IMR-90 (cell line): ENCODE data around the gene ATP2A3. TPM values are rescaled to one million over a fixed set of nuclear protein-coding genes. Genes with fewer than 3 reads are reported as not detected.

Source experiments
- ATAC-seq: fragments of 200-7000 bp; cut with Tn5 transposase; 2 replicates; pipeline ENCODE4 v1.9.1; 2020; ENCODE audit warnings: low read depth, mild to moderate bottlenecking, moderate library complexity
- BruUV-seq: library from RNA; stranded (reverse); fragments of 400-500 nt; replicated peaks from 2 replicates; lab custom pipeline; 2021; lab: Mats Ljungman, UMichigan
- CTCF ChIA-PET: fragments of 300-600 bp; formaldehyde crosslinking; extraction: SDS; loops from one replicate; lab custom pipeline; 2021; ENCODE audit warnings: antibody characterized with exemption; lab: Yijun Ruan, JAX
- POLR2A ChIA-PET: fragments of 300-600 bp; sonication (Branson Sonifier 250); formaldehyde crosslinking; loops from one replicate; lab custom pipeline; 2022; ENCODE audit warnings: antibody characterized with exemption; ENCODE audit not compliant: unreplicated experiment; lab: Charles Lee
- DNase-seq: peaks from one replicate; pipeline ENCODE4 v3.0.0; 2013
- H2AFZ ChIP-seq: replicated peaks from 2 replicates; pipeline ENCODE3; 2013; ENCODE audit warnings: low read length, mild to moderate bottlenecking; ENCODE audit not compliant: poor library complexity
- H2AK5ac ChIP-seq: 2 replicates; pipeline ENCODE4 v1.6.1; 2013; ENCODE audit warnings: low read depth, low read length, inconsistent platforms
- H2AK9ac ChIP-seq: replicated peaks from 2 replicates; pipeline ENCODE3; 2013; ENCODE audit warnings: mild to moderate bottlenecking, low read depth, low read length, moderate library complexity; ENCODE audit not compliant: poor library complexity
- H2BK120ac ChIP-seq: 2 replicates; pipeline ENCODE4 v1.6.1; 2013; ENCODE audit warnings: low read depth, low read length, inconsistent platforms
- H2BK15ac ChIP-seq: 3 replicates; pipeline ENCODE4 v1.6.1; 2013; ENCODE audit warnings: low read depth, low read length, inconsistent platforms
- H2BK20ac ChIP-seq: 2 replicates; pipeline ENCODE4 v1.6.1; 2013; ENCODE audit warnings: low read depth, mild to moderate bottlenecking, inconsistent platforms, low read length, moderate library complexity
- H2BK5ac ChIP-seq: 2 replicates; pipeline ENCODE4 v1.6.1; 2013; ENCODE audit warnings: mild to moderate bottlenecking, low read depth, low read length, inconsistent platforms; ENCODE audit not compliant: poor library complexity, severe bottlenecking
- H3K14ac ChIP-seq: replicated peaks from 2 replicates; pipeline ENCODE4 v1.6.1; 2013; ENCODE audit warnings: low read depth, low read length, inconsistent platforms
- H3K18ac ChIP-seq: 2 replicates; pipeline ENCODE4 v1.6.1; 2013; ENCODE audit warnings: low read depth, low read length, control low read depth
- H3K23ac ChIP-seq: 2 replicates; pipeline ENCODE4 v1.6.1; 2013; ENCODE audit warnings: low read depth, low read length, inconsistent platforms
- H3K27ac ChIP-seq: 2 replicates; pipeline ENCODE4 v1.5.1; 2013; ENCODE audit warnings: mild to moderate bottlenecking, control low read depth, low read length; ENCODE audit not compliant: insufficient read depth
- H3K27me3 ChIP-seq: 2 replicates; pipeline ENCODE4 v1.6.1; 2013; ENCODE audit warnings: low read length; ENCODE audit not compliant: control insufficient read depth, insufficient read depth
- H3K36me3 ChIP-seq: 2 replicates; pipeline ENCODE4 v1.6.1; 2013; ENCODE audit warnings: low read length, mixed read lengths; ENCODE audit not compliant: control insufficient read depth, insufficient read depth
- H3K4ac ChIP-seq: 2 replicates; pipeline ENCODE4 v1.6.1; 2013; ENCODE audit warnings: low read depth, low read length, inconsistent platforms
- H3K4me1 ChIP-seq: 2 replicates; pipeline ENCODE4 v1.6.1; 2013; ENCODE audit warnings: low read length, mixed read lengths; ENCODE audit not compliant: control insufficient read depth, insufficient read depth
- H3K4me2 ChIP-seq: 2 replicates; pipeline ENCODE4 v1.6.1; 2013; ENCODE audit warnings: low read depth, mild to moderate bottlenecking, control low read depth, low read length, moderate library complexity
- H3K4me3 ChIP-seq: 2 replicates; pipeline ENCODE4 v1.5.1; 2013; ENCODE audit warnings: low read depth, mild to moderate bottlenecking, control low read depth, low read length, moderate library complexity; ENCODE audit not compliant: insufficient read depth
- H3K56ac ChIP-seq: 2 replicates; pipeline ENCODE4 v1.6.1; 2013; ENCODE audit warnings: low read length, inconsistent platforms; ENCODE audit not compliant: insufficient read depth; ENCODE audit errors: extremely low read depth
- H3K79me1 ChIP-seq, 2 experiments: 2 replicates each; pipeline ENCODE4 v1.6.1; 2013; ENCODE audit warnings: low read length in 2 of 2, inconsistent platforms in 1 of 2, low read depth in 1 of 2
- H3K9ac ChIP-seq: 2 replicates; pipeline ENCODE4 v1.6.1; 2013; ENCODE audit warnings: low read depth, low read length, control low read depth
- H3K9me1 ChIP-seq: 2 replicates; pipeline ENCODE4 v1.6.1; 2013; ENCODE audit warnings: low read length, inconsistent platforms; ENCODE audit not compliant: insufficient read depth
- H3K9me3 ChIP-seq: 2 replicates; pipeline ENCODE4 v1.6.1; 2013; ENCODE audit warnings: low read length; ENCODE audit not compliant: control insufficient read depth, insufficient read depth
- H4K20me1 ChIP-seq: 2 replicates; pipeline ENCODE4 v1.6.1; 2013; ENCODE audit warnings: low read length, inconsistent platforms; ENCODE audit not compliant: insufficient read depth
- H4K5ac ChIP-seq: 2 replicates; pipeline ENCODE4 v1.6.1; 2013; ENCODE audit warnings: mild to moderate bottlenecking, low read depth, low read length, control low read depth
- H4K8ac ChIP-seq, 2 experiments: 2 replicates each; pipeline ENCODE4 v1.6.1; 2013; ENCODE audit warnings: low read depth in 2 of 2, low read length in 2 of 2, control low read depth in 1 of 2, inconsistent platforms in 1 of 2
- H4K91ac ChIP-seq: 2 replicates; pipeline ENCODE4 v1.6.1; 2013; ENCODE audit warnings: low read depth, low read length, inconsistent platforms; ENCODE audit not compliant: insufficient read depth
- BHLHE40 ChIP-seq: fragments of 150-350 bp; IDR thresholded peaks from 2 replicates; pipeline ENCODE4 v1.6.1; 2016; ENCODE audit warnings: mild to moderate bottlenecking, low read depth, low read length
- CEBPB ChIP-seq: IDR thresholded peaks from 2 replicates; pipeline ENCODE4 v1.6.1; 2012; ENCODE audit warnings: low read depth, low read length, improper control_type of control experiment
- CHD1 ChIP-seq: IDR thresholded peaks from 2 replicates; pipeline ENCODE4 v1.6.1; 2012; ENCODE audit warnings: low read depth, low read length, improper control_type of control experiment
- MAZ ChIP-seq: IDR thresholded peaks from 2 replicates; pipeline ENCODE4 v1.6.1; 2012; ENCODE audit warnings: low read depth, mild to moderate bottlenecking, low read length, improper control_type of control experiment, moderate library complexity, borderline replicate concordance
- MXI1 ChIP-seq: IDR thresholded peaks from 2 replicates; pipeline ENCODE4 v1.6.1; 2012; ENCODE audit warnings: low read depth, mild to moderate bottlenecking, low read length, moderate library complexity, borderline replicate concordance
- NFE2L2 ChIP-seq: fragments of 150-350 bp; IDR thresholded peaks from 2 replicates; pipeline ENCODE4 v1.6.1; 2016; ENCODE audit warnings: low read depth, mild to moderate bottlenecking, low read length
- POLR2A ChIP-seq: IDR thresholded peaks from 2 replicates; pipeline ENCODE4 v1.6.1; 2012; ENCODE audit warnings: mild to moderate bottlenecking, low read depth, low read length
- RCOR1 ChIP-seq: IDR thresholded peaks from 2 replicates; pipeline ENCODE4 v1.6.1; 2012; ENCODE audit warnings: mild to moderate bottlenecking, low read length, improper control_type of control experiment; ENCODE audit not compliant: insufficient replicate concordance
- RFX5 ChIP-seq: IDR thresholded peaks from 2 replicates; pipeline ENCODE4 v1.8.0; 2012; ENCODE audit warnings: low read depth, mild to moderate bottlenecking, low read length, moderate library complexity
- SMC3 ChIP-seq: fragments of 150-350 bp; IDR thresholded peaks from 2 replicates; pipeline ENCODE4 v1.6.1; 2016; ENCODE audit warnings: low read depth, mild to moderate bottlenecking, antibody characterized with exemption, low read length, moderate library complexity
- WGBS, 2 experiments: methylation state at CpG; one replicate each; pipeline versions ENCODE4 v1.1.5 to v1.1.7; 2013; ENCODE audit warnings: missing lambda C conversion rate in 2 of 2; ENCODE audit not compliant: insufficient read length in 1 of 2; ENCODE audit errors: extremely low coverage in 2 of 2; 5-methylcytosine and 5-hydroxymethylcytosine counted together
- dilution Hi-C: fragments of 300-500 bp; cut with HindIII; formaldehyde crosslinking; loops from one replicate; pipeline ENCODE4 v1.14.3; 2018; ENCODE audit warnings: low sequenced_read_pairs; ENCODE audit not compliant: unreplicated experiment
- in situ Hi-C: fragments of 300-500 bp; cut with MboI; formaldehyde crosslinking; loops from 3 replicates; pipeline ENCODE4 v1.14.3; 2019; ENCODE audit warnings: low sequenced_read_pairs, inconsistent platforms, mixed read lengths
- intact Hi-C: fragments of 100-400 bp; cut with micrococcal nuclease; formaldehyde crosslinking; loops from 2 replicates; pipeline ENCODE4 v1.10.0; 2022
- polyA plus RNA-seq, 3 experiments: library from polyadenylated mRNA; depleted of rRNA; stranded (reverse); fragments of >200 nt; gene quantifications; 2 replicates each; pipeline ENCODE4 v1.2.3, GENCODE V29; 2012; ENCODE audit warnings: low replicate concordance in 1 of 3
- total RNA-seq: library from RNA; depleted of rRNA; stranded (reverse); fragments of >200 nt; gene quantifications from 2 replicates; pipeline ENCODE4 v1.2.3, GENCODE V29; 2012
- TF ChIP-seq, protein P1 (sequence below): fragments of 150-350 bp; IDR thresholded peaks from 2 replicates; pipeline ENCODE4 v1.6.1; 2017; ENCODE audit warnings: mild to moderate bottlenecking, antibody characterized with exemption, low read length, low read depth
- TF ChIP-seq, protein P2 (sequence below): conservative IDR thresholded peaks from 2 replicates; pipeline ENCODE4 v1.5.1; 2012; ENCODE audit warnings: mild to moderate bottlenecking, low read depth, low read length, improper control_type of control experiment

Gene ATP2A3
- total and polyA plus RNA-seq, 2 of the 4 experiments (the other 2 are of a cell fraction): 0.18 to 0.63 TPM

GRCh38 chr17:3951420-3951819 lies 12.8 kb downstream of the ATP2A3 start:
- no peak overlapping the region for H3K56ac ChIP-seq
- no peak overlapping the region for H3K4me2 ChIP-seq
- ChIA-PET POLR2A (no interaction called here), CTCF (no interaction called here)
- H3K4ac ChIP-seq: no peak overlapping the region
- H3K4me1 ChIP-seq: no peaks in the 10 kb centered on the region
- no peak overlapping the region for H2AFZ ChIP-seq
- H2BK15ac ChIP-seq: no peak overlapping the region
- no peak for DNase-seq
- H4K91ac ChIP-seq: no peak overlapping the region
- intact Hi-C loops (no loop called here), in situ Hi-C loops (no loop called here), dilution Hi-C loops (no loop called here)
- H3K9me1 ChIP-seq: no peaks in the 10 kb centered on the region
- H2AK9ac ChIP-seq: no peak overlapping the region
- no peak for ATAC-seq
- H3K23ac ChIP-seq: no peak overlapping the region
- H3K27me3 ChIP-seq: no peaks in the 10 kb centered on the region
- no peak overlapping the region for H3K9ac ChIP-seq
- no peaks in the 10 kb centered on the region for H3K9me3 ChIP-seq
- TF ChIP-seq CEBPB (no peak), POLR2A (no peak), SMC3 (no peak), NFE2L2 (no peak), MXI1 (no peak), RCOR1 (no peak), MAZ (no peak), CHD1 (no peak), RFX5 (no peak), BHLHE40 (no peak)
- TF ChIP-seq, protein P1, sequence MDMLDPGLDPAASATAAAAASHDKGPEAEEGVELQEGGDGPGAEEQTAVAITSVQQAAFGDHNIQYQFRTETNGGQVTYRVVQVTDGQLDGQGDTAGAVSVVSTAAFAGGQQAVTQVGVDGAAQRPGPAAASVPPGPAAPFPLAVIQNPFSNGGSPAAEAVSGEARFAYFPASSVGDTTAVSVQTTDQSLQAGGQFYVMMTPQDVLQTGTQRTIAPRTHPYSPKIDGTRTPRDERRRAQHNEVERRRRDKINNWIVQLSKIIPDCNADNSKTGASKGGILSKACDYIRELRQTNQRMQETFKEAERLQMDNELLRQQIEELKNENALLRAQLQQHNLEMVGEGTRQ: no peak
- TF ChIP-seq, protein P2, sequence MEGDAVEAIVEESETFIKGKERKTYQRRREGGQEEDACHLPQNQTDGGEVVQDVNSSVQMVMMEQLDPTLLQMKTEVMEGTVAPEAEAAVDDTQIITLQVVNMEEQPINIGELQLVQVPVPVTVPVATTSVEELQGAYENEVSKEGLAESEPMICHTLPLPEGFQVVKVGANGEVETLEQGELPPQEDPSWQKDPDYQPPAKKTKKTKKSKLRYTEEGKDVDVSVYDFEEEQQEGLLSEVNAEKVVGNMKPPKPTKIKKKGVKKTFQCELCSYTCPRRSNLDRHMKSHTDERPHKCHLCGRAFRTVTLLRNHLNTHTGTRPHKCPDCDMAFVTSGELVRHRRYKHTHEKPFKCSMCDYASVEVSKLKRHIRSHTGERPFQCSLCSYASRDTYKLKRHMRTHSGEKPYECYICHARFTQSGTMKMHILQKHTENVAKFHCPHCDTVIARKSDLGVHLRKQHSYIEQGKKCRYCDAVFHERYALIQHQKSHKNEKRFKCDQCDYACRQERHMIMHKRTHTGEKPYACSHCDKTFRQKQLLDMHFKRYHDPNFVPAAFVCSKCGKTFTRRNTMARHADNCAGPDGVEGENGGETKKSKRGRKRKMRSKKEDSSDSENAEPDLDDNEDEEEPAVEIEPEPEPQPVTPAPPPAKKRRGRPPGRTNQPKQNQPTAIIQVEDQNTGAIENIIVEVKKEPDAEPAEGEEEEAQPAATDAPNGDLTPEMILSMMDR: no peak
- no peak overlapping the region for H3K27ac ChIP-seq
- no peaks in the 10 kb centered on the region for H3K79me1 ChIP-seq
- no peak overlapping the region for H2AK5ac ChIP-seq
- no peak overlapping the region for H4K8ac ChIP-seq
- H2BK20ac ChIP-seq: no peak overlapping the region
- H3K18ac ChIP-seq: no peak overlapping the region
- no TSS peak for BruUV-seq
- no peaks in the 10 kb centered on the region; the same call in 1 of the 2 replicates for H4K20me1 ChIP-seq
- no peak overlapping the region for H3K14ac ChIP-seq
- no CpG with 5 or more reads among the region's 16 CpGs for WGBS, 2 experiments
- H2BK5ac ChIP-seq: no peak overlapping the region
- H3K4me3 ChIP-seq: no peak overlapping the region
- no peak overlapping the region for H4K5ac ChIP-seq
- no peaks in the 10 kb centered on the region for H3K36me3 ChIP-seq
- no peak overlapping the region for H2BK120ac ChIP-seq
